Endothelial cell of umbilical vein (primary cell): Measurements from ENCODE around the gene ZNF611. TPM values are rescaled to one million over a fixed set of nuclear protein-coding genes. Genes with fewer than 3 reads are reported as not detected.

Source experiments
- BruUV-seq: library from RNA; stranded (reverse); fragments of 400-500 nt; replicated peaks from 2 replicates; lab custom pipeline; 2021; lab: Mats Ljungman, UMichigan
- CTCF ChIA-PET: fragments of 300-600, 350-600 bp; sonication (Branson Sonifier 250); formaldehyde crosslinking; loops from one replicate; lab custom pipeline; 2021; ENCODE audit warnings: antibody characterized with exemption, inconsistent platforms; lab: Charles Lee
- POLR2A ChIA-PET: fragments of 300-600, 350-600 bp; sonication (Branson Sonifier 250); formaldehyde crosslinking; loops from one replicate; lab custom pipeline; 2021; ENCODE audit warnings: antibody characterized with exemption, inconsistent platforms; lab: Charles Lee
- DNase-seq: peaks from one replicate; pipeline ENCODE4 v3.0.0-alpha.2; 2011; ENCODE audit warnings: low read depth, low spot score
- FAIRE-seq: peaks from 2 replicates; lab custom pipeline; 2011; peaks lifted over from hg19 to GRCh38; lab: Jason Lieb, UNC
- H2AFZ ChIP-seq: 2 replicates; pipeline ENCODE4 v1.6.0; 2012; ENCODE audit warnings: low read depth, low read length, control low read depth, inconsistent platforms
- H3K27ac ChIP-seq: 2 replicates; pipeline ENCODE4 v1.5.1; 2011; ENCODE audit warnings: low read depth, mild to moderate bottlenecking, control low read depth, low read length, moderate library complexity; ENCODE audit not compliant: insufficient read depth
- H3K27me3 ChIP-seq, 2 experiments: 2 replicates each; pipeline versions ENCODE4 v1.6.0 to v1.6.1; 2011; ENCODE audit warnings: low read length in 2 of 2, mixed read lengths in 1 of 2; ENCODE audit not compliant: control insufficient read depth in 2 of 2, insufficient read depth in 2 of 2
- H3K36me3 ChIP-seq, 2 experiments: 2 replicates in 1 of 2; 3 replicates in 1 of 2; pipeline ENCODE4 v1.5.1; 2011; ENCODE audit warnings: low read length in 2 of 2, mild to moderate bottlenecking in 1 of 2, moderate library complexity in 1 of 2; ENCODE audit not compliant: control insufficient read depth in 2 of 2, insufficient read depth in 2 of 2; ENCODE audit errors: extremely low read depth in 1 of 2
- H3K4me1 ChIP-seq: 3 replicates; pipeline ENCODE4 v1.5.1; 2011; ENCODE audit warnings: mild to moderate bottlenecking, low read length; ENCODE audit not compliant: control insufficient read depth, insufficient read depth; ENCODE audit errors: extremely low read depth
- H3K4me2 ChIP-seq: 2 replicates; pipeline ENCODE4 v1.6.1; 2011; ENCODE audit warnings: low read length, control low read depth, mixed read lengths; ENCODE audit not compliant: insufficient read depth
- H3K4me3 ChIP-seq, 3 experiments: fragments of 200-600 bp in 1 of 3; sonication (generic), shearing (Covaris generic) in 1 of 3; replicated peaks in 1 of 3; 2 replicates each; pipeline ENCODE4 v1.5.1; 2011 to 2016; ENCODE audit warnings: control low read depth in 3 of 3, low read length in 3 of 3, mild to moderate bottlenecking in 2 of 3, inconsistent platforms in 1 of 3, low read depth in 1 of 3, moderate library complexity in 1 of 3; ENCODE audit not compliant: insufficient read depth in 1 of 3
- H3K79me2 ChIP-seq: 2 replicates; pipeline ENCODE4 v1.6.0; 2012; ENCODE audit warnings: low read length, inconsistent platforms; ENCODE audit not compliant: control insufficient read depth, insufficient read depth
- H3K9ac ChIP-seq: replicated peaks from 2 replicates; pipeline ENCODE3; 2011; ENCODE audit warnings: low read length, control low read depth; ENCODE audit not compliant: insufficient read depth; ENCODE audit errors: extremely low read depth
- H3K9me1 ChIP-seq: replicated peaks from 3 replicates; pipeline ENCODE4 v1.6.0; 2011; ENCODE audit warnings: mild to moderate bottlenecking, low read length; ENCODE audit not compliant: control insufficient read depth, insufficient read depth; ENCODE audit errors: extremely low read depth
- H3K9me3 ChIP-seq: replicated peaks from 2 replicates; pipeline ENCODE4 v1.5.1; 2012; ENCODE audit warnings: low read length, inconsistent platforms; ENCODE audit not compliant: control insufficient read depth, insufficient read depth
- H4K20me1 ChIP-seq: replicated peaks from 2 replicates; pipeline ENCODE3; 2011; ENCODE audit warnings: mild to moderate bottlenecking, low read length; ENCODE audit not compliant: control insufficient read depth, insufficient read depth; ENCODE audit errors: extremely low read depth
- EZH2 ChIP-seq: IDR thresholded peaks from 2 replicates; pipeline ENCODE4 v1.6.1; 2012; ENCODE audit warnings: borderline replicate concordance, low read depth, mild to moderate bottlenecking, moderate library complexity, low read length, inconsistent platforms; ENCODE audit not compliant: severe bottlenecking
- FOS ChIP-seq: IDR thresholded peaks from 2 replicates; pipeline ENCODE4 v1.6.1; 2011; ENCODE audit warnings: mild to moderate bottlenecking, low read length, moderate library complexity, borderline replicate concordance; ENCODE audit not compliant: insufficient read depth
- GATA2 ChIP-seq: IDR thresholded peaks from 2 replicates; pipeline ENCODE4 v1.7.0; 2011; ENCODE audit warnings: low read depth, mild to moderate bottlenecking, moderate library complexity, mixed read lengths, low read length; ENCODE audit not compliant: insufficient read length, insufficient read depth
- JUN ChIP-seq: IDR thresholded peaks from 2 replicates; pipeline ENCODE4 v1.6.1; 2011; ENCODE audit warnings: borderline replicate concordance, low read depth; ENCODE audit not compliant: insufficient read length, insufficient read depth
- MYC ChIP-seq: IDR thresholded peaks from one replicate; pipeline ENCODE4 v1.6.1; 2011; ENCODE audit warnings: mild to moderate bottlenecking, low read depth, low read length
- POLR2A ChIP-seq: IDR thresholded peaks from 2 replicates; pipeline ENCODE4 v1.6.1; 2012; ENCODE audit warnings: low read depth, mild to moderate bottlenecking, control low read depth, low read length
- POLR2AphosphoS5 ChIP-seq: IDR thresholded peaks from 2 replicates; pipeline ENCODE4 v1.6.1; 2012; ENCODE audit warnings: low read depth, mild to moderate bottlenecking, control low read depth, low read length, moderate library complexity; ENCODE audit not compliant: insufficient read depth
- dilution Hi-C: fragments of 300-500 bp; cut with MboI; formaldehyde crosslinking; loops from one replicate; pipeline ENCODE4 v1.15.0; 2019; ENCODE audit warnings: low sequenced_read_pairs; ENCODE audit not compliant: extremely low pct_ligation_motif_present
- intact Hi-C: fragments of 100-400 bp; cut with micrococcal nuclease; formaldehyde crosslinking; loops from one replicate; pipeline ENCODE4 v1.10.0; 2022
- polyA plus RNA-seq, 4 experiments: library from polyadenylated mRNA; depleted of rRNA in 3 of 4; stranded (reverse) in 3 of 4; unstranded in 1 of 4; fragments of >200 nt; gene quantifications; 2 replicates each; pipeline versions ENCODE4 v1.2.1 to v1.2.3, GENCODE V29; 2011 to 2012; ENCODE audit warnings: missing spikeins in 1 of 4
- total RNA-seq: library from RNA; stranded (reverse); gene quantifications from 2 replicates; pipeline ENCODE4 v1.2.3, GENCODE V29; 2021
- TF ChIP-seq, protein P1 (sequence below), 2 donors: IDR thresholded peaks; 1 replicate in 1 of 2; 2 replicates in 1 of 2; pipeline ENCODE4 v1.5.1; 2011; ENCODE audit warnings: low read length in 2 of 2, mild to moderate bottlenecking in 2 of 2, moderate library complexity in 2 of 2, control low read depth in 1 of 2, inconsistent platforms in 1 of 2, low read depth in 1 of 2; ENCODE audit not compliant: insufficient read depth in 1 of 2; ENCODE audit errors: extremely low read depth in 1 of 2
- TF ChIP-seq, protein P2 (sequence below): IDR thresholded peaks from 2 replicates; pipeline ENCODE4 v1.6.1; 2011; ENCODE audit not compliant: insufficient read depth, insufficient read length

ZNF611 gene
- total and polyA plus RNA-seq, 2 donors (not counting 3 experiments of a cell fraction or from before 2014, with no cell fraction given), result 3.1 to 20.0 TPM

DNA sequence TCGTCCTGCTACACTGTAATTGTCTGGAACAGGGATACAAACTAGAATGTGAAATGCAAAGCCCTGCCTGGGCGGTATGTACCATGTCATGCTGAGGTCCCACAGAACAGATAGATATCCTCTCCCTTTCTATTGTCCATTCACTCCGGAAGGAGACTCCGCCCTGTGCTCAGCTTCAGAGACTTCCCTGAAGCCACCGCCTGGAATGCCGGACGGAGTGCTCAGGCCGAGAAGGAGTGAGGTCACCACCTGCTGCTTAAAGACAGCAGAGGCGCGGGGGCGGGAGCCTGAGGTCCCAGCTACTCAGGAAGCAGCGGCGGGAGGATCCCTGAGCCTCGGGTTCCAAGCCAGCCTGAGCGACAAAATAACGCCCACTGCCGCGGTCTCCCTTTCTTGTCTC lies 890 bp upstream of the ZNF611 start:
- intact Hi-C loops (loop anchor here (1.0 to 10.0 kb wide), 7 partner anchors 45 to 640 kb away; partner anchors contain the start of genes ZNF320, ZNF528, ZNF816 and ZNF83), dilution Hi-C loops (no loop called here)
- H3K79me2 ChIP-seq, result peaks cover 3% of the 10 kb centered on the region
- TF ChIP-seq POLR2AphosphoS5 (peak; percentile 37), POLR2A (no peak)
- peaks cover 9% of the 10 kb centered on the region for H3K4me1 ChIP-seq
- DNase-seq, result peak; percentile 72
- no peaks in the 10 kb centered on the region for H4K20me1 ChIP-seq
- H3K4me2 ChIP-seq, result no peak overlapping the region
- no peak for FAIRE-seq
- peak overlapping the region; percentile 28 for H2AFZ ChIP-seq
- H3K36me3 ChIP-seq, result no peaks in the 10 kb centered on the region
- H3K9ac ChIP-seq, result peak overlapping the region; percentile 49
- POLR2A ChIA-PET, result no interaction called here
- no TSS peak for BruUV-seq
- H3K9me1 ChIP-seq, result no peaks in the 10 kb centered on the region
- H3K27ac ChIP-seq, result peak overlapping the region; percentile 66
- no peaks in the 10 kb centered on the region for H3K9me3 ChIP-seq
- H3K4me3 ChIP-seq, result no peak overlapping the region
- CTCF ChIA-PET, result interaction anchor here (1.1 kb wide), 1 partner anchor 341 kb away, joined by 3 read pairs; no protein-coding TSS in a partner anchor
- H3K27me3 ChIP-seq, result no peaks in the 10 kb centered on the region

DNA sequence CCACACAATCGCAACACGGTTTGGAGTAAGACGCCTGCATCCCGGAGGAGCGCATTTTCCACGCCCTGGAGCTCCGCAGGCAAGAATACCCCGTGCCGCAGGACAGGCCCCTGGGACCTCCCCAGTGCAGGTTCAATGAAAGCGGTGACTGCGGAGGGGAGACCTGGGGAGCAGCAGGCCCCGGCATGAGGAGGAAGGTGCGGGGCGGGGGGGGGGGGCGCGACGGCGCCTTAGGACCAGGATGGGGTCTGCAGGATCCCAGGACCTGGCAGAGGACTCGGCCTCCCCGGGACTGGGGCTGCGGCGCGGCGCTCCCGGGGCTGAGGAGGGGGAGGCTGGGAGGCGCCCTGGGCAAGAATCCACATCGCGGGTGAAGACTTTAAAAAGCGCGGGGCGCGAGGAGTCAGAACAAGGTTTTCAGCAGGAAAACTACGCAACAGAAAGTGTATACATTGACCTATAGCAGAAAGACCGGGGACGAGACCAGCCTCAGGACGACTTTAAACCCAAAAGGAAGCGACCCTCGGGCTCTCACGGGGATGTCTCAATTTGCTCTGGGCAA lies 432 bp downstream of the ZNF611 start:
- H3K4me1 ChIP-seq, result peaks cover 9% of the 10 kb centered on the region
- H3K79me2 ChIP-seq, result peaks cover 3% of the 10 kb centered on the region
- ChIA-PET CTCF (no interaction called here), POLR2A (no interaction called here)
- peak overlapping the region; percentile 96 for H3K9ac ChIP-seq
- H3K27ac ChIP-seq, result peak overlapping the region; percentile 84
- H3K9me3 ChIP-seq, result no peaks in the 10 kb centered on the region
- no peaks in the 10 kb centered on the region for H3K9me1 ChIP-seq
- TF ChIP-seq MYC, result no peak
- TF ChIP-seq POLR2A, result no peak
- no peak for TF ChIP-seq POLR2AphosphoS5
- TF ChIP-seq, protein P1, sequence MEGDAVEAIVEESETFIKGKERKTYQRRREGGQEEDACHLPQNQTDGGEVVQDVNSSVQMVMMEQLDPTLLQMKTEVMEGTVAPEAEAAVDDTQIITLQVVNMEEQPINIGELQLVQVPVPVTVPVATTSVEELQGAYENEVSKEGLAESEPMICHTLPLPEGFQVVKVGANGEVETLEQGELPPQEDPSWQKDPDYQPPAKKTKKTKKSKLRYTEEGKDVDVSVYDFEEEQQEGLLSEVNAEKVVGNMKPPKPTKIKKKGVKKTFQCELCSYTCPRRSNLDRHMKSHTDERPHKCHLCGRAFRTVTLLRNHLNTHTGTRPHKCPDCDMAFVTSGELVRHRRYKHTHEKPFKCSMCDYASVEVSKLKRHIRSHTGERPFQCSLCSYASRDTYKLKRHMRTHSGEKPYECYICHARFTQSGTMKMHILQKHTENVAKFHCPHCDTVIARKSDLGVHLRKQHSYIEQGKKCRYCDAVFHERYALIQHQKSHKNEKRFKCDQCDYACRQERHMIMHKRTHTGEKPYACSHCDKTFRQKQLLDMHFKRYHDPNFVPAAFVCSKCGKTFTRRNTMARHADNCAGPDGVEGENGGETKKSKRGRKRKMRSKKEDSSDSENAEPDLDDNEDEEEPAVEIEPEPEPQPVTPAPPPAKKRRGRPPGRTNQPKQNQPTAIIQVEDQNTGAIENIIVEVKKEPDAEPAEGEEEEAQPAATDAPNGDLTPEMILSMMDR (IDR thresholded peaks at IDR 0.05; ENCODE audit: extremely low read depth in 1 of 2, insufficient read depth in 1 of 2, low read depth in 1 of 2, low read length in 2 of 2), result no peak
- TF ChIP-seq, protein P2, sequence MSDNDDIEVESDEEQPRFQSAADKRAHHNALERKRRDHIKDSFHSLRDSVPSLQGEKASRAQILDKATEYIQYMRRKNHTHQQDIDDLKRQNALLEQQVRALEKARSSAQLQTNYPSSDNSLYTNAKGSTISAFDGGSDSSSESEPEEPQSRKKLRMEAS, result no peak
- no peak for TF ChIP-seq JUN
- TF ChIP-seq EZH2, result no peak
- no peak for TF ChIP-seq GATA2
- TF ChIP-seq FOS, result no peak
- no peaks in the 10 kb centered on the region for H3K36me3 ChIP-seq
- intact Hi-C loops (loop anchor here (10.0 kb wide), 1 partner anchor 230 kb away; the partner anchor contains the start of gene ZNF816), dilution Hi-C loops (no loop called here)
- no peak for DNase-seq
- FAIRE-seq, result no peak
- no peaks in the 10 kb centered on the region for H4K20me1 ChIP-seq
- peak overlapping the region; percentile 91 for H2AFZ ChIP-seq
- H3K4me2 ChIP-seq, result peak overlapping the region; percentile 64
- H3K4me3 ChIP-seq, result peak overlapping the region; percentile 47 to 96 (median 93)
- no peaks in the 10 kb centered on the region for H3K27me3 ChIP-seq
- BruUV-seq, result TSS peak; percentile 95
